Peyer's patch (tissue), 4 donors: ENCODE measurements around the gene CTSH.

ENCODE experiments used
- CTCF ChIP-seq, 6 experiments: fragments of 450-650 bp in 4 of 6; fragments of 200-600 bp in 2 of 6; sonication (generic) in 1 of 6; IDR thresholded peaks; one replicate each; pipeline ENCODE4 v1.5.1; 2017 to 2019; ENCODE audit warnings: antibody characterized with exemption in 6 of 6, mild to moderate bottlenecking in 3 of 6, moderate library complexity in 1 of 6
- POLR2A ChIP-seq, 2 donors: fragments of 450-650 bp; IDR thresholded peaks; one replicate each; pipeline ENCODE4 v1.5.1; 2017; ENCODE audit warnings: antibody characterized with exemption in 2 of 2, mild to moderate bottlenecking in 2 of 2, moderate library complexity in 2 of 2

DNA sequence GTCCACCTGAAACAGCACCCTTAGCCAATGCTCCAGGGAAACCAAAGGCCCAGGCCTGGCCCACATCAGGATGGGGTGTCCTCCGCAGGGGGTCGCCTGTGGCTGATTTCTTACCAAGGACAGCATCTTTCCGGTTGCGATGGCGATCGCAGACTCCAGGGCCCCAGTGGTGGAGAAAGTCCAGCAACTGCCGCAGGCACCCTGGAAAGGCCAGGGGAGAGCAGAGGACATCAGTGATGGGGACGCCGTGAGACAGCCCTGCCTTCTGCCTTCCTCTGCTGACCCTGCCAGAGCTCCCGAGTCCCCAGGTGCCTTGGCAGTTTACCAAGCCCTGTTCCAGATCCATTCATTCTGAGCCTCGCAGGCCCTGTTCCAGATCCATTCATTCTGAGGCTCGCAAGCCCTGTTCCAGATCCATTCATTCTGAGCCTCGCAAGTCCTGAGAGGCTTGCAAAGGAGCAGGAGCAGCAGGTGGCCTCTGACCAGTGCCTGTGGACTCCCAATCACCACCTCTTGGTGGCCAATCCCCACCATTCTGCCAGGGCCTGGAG lies 12.5 kb downstream of the CTSH start:
- TF ChIP-seq CTCF (IDR thresholded peaks at IDR 0.05) = no peak
- no peak for TF ChIP-seq POLR2A (IDR thresholded peaks at IDR 0.05)
